Chondrocyte (in vitro differentiated cells): Measurements from ENCODE around the gene BTF3L4. TPM values are rescaled to one million over a fixed set of nuclear protein-coding genes. Genes with fewer than 3 reads are reported as not detected.
A peak's percentile ranks its signal among the peaks of the same experiment; 100 is the strongest.

Experiments used
- DNase-seq: peaks from one replicate; pipeline ENCODE4 v3.0.0; 2021; ENCODE audit warnings: mixed read lengths, low spot score
- H3K27ac Mint-ChIP-seq: one replicate; pipeline ENCODE4 v1.8.0; 2021; ENCODE audit warnings: mild to moderate bottlenecking, moderate library complexity, mixed read lengths; ENCODE audit not compliant: unreplicated experiment
- H3K27me3 Mint-ChIP-seq: 2 replicates; pipeline ENCODE4 v1.8.0; 2021; ENCODE audit warnings: low read depth, mixed read lengths
- H3K36me3 Mint-ChIP-seq: 2 replicates; pipeline ENCODE4 v1.8.0; 2021; ENCODE audit warnings: low read depth, mixed read lengths
- H3K4me1 Mint-ChIP-seq: 2 replicates; pipeline ENCODE4 v1.8.0; 2021; ENCODE audit warnings: low read depth, mild to moderate bottlenecking, mixed read lengths
- H3K4me3 Mint-ChIP-seq: one replicate; pipeline ENCODE4 v1.8.0; 2021; ENCODE audit warnings: mild to moderate bottlenecking, moderate library complexity, mixed read lengths; ENCODE audit not compliant: unreplicated experiment
- H3K9me3 Mint-ChIP-seq: 2 replicates; pipeline ENCODE4 v1.8.0; 2021; ENCODE audit warnings: low read depth, mixed read lengths
- total RNA-seq: library from RNA; stranded (reverse); gene quantifications from 3 replicates; pipeline ENCODE4 v1.2.1, GENCODE V29; 2021
- TF ChIP-seq, protein P1 (sequence below): fragments of 200-600 bp; sonication (generic); IDR thresholded peaks from 2 replicates; pipeline ENCODE4 v1.5.0; 2021; ENCODE audit warnings: antibody characterized with exemption, mild to moderate bottlenecking, moderate library complexity

The BTF3L4 gene
- total RNA-seq, 1 donor from 2014 or later = 54.5 TPM

DNA sequence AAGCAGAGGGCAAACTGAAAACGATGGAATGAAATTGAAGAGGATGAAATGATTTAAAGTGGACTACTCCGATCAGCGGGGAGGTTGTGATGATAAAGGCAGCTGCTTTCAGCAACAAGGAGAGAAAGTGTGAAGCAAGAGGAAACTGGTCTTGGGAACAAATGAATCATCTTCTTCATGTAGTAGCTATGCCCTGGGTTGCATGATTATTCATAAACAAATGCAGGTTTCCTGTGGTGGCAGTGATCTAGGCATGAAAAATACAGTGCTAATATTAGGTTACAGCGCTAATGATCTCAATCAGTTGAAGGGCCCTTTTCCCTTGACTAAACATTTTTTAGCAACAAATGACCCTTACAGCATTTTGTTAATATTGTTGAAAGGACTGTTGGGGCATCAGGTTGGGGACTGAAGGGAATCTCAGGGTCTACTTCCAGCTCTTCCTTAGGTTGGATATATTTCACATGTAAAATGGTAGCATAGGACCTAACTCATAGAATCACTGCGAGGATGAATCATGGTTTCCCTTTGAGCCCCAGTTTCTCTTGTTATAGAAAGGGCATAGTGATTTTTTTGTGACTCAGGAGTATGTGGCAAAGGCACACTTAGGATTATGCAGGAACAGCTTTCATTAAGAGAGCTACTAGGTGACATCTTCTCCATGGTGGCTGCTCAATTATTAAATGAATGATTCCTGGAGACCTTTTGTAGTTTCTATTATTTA is 83.9 kb downstream of the BTF3L4 start:
- H3K4me1 Mint-ChIP-seq = peaks cover 29% of the 10 kb centered on the region
- H3K27me3 Mint-ChIP-seq = no peaks in the 10 kb centered on the region
- DNase-seq = no peak
- H3K4me3 Mint-ChIP-seq = no peak overlapping the region
- TF ChIP-seq, protein P1, sequence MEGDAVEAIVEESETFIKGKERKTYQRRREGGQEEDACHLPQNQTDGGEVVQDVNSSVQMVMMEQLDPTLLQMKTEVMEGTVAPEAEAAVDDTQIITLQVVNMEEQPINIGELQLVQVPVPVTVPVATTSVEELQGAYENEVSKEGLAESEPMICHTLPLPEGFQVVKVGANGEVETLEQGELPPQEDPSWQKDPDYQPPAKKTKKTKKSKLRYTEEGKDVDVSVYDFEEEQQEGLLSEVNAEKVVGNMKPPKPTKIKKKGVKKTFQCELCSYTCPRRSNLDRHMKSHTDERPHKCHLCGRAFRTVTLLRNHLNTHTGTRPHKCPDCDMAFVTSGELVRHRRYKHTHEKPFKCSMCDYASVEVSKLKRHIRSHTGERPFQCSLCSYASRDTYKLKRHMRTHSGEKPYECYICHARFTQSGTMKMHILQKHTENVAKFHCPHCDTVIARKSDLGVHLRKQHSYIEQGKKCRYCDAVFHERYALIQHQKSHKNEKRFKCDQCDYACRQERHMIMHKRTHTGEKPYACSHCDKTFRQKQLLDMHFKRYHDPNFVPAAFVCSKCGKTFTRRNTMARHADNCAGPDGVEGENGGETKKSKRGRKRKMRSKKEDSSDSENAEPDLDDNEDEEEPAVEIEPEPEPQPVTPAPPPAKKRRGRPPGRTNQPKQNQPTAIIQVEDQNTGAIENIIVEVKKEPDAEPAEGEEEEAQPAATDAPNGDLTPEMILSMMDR = no peak
- no peaks in the 10 kb centered on the region for H3K9me3 Mint-ChIP-seq
- no peaks in the 10 kb centered on the region for H3K36me3 Mint-ChIP-seq
- H3K27ac Mint-ChIP-seq = peak overlapping the region; percentile 56

Other genes starting within 250 kb of the BTF3L4 start
- gene NRDC, start 177.6 kb upstream of the BTF3L4 start, total RNA-seq = 121 to 146 TPM (median 122 TPM) in 3 replicates
- gene RAB3B, start 65.6 kb upstream of the BTF3L4 start, total RNA-seq = 15.3 to 33.9 TPM (median 32.8 TPM) in 3 replicates
- 10.6 to 10.9 TPM (median 10.6 TPM) in 3 replicates for gene KTI12, start 22.5 kb upstream of the BTF3L4 start, total RNA-seq
- gene TXNDC12, start 1.1 kb upstream of the BTF3L4 start, total RNA-seq = 47.5 to 55.0 TPM (median 54.8 TPM) in 3 replicates
- 20.7 to 21.6 TPM (median 20.9 TPM) in 3 replicates for gene ZFYVE9, start 85.8 kb downstream of the BTF3L4 start, total RNA-seq